Lower lobe of right lung (tissue), 2 donors: ENCODE results near the gene PNPLA2. TPM values are rescaled to one million over a fixed set of nuclear protein-coding genes. Genes with fewer than 3 reads are reported as not detected.

Experiments used
- ATAC-seq, 2 donors: fragments of 200-7000 bp; cut with Tn5 transposase; one replicate each; pipeline ENCODE4 v1.9.1; 2020 to 2022; ENCODE audit warnings: mild to moderate bottlenecking in 2 of 2, moderate library complexity in 2 of 2
- DNase-seq: peaks from one replicate; pipeline ENCODE4 v3.0.0-alpha.2; 2020
- H3K27ac ChIP-seq: fragments of 200-600 bp; one replicate; pipeline ENCODE4 v1.8.0; 2022
- H3K27me3 ChIP-seq: fragments of 200-600 bp; one replicate; pipeline ENCODE4 v1.8.0; 2022; ENCODE audit warnings: low read depth
- H3K36me3 ChIP-seq: fragments of 200-600 bp; one replicate; pipeline ENCODE4 v1.8.0; 2022; ENCODE audit warnings: mild to moderate bottlenecking
- H3K4me1 ChIP-seq: fragments of 200-600 bp; one replicate; pipeline ENCODE4 v1.8.0; 2022
- H3K4me3 ChIP-seq: fragments of 200-600 bp; one replicate; pipeline ENCODE4 v1.8.0; 2022; ENCODE audit warnings: mild to moderate bottlenecking
- H3K9me3 ChIP-seq: fragments of 200-600 bp; one replicate; pipeline ENCODE4 v1.8.0; 2022
- intact Hi-C: fragments of 100-400 bp; cut with DNase I; formaldehyde crosslinking; loops from one replicate; pipeline ENCODE4 v1.11.0; 2022
- total RNA-seq: library from RNA; stranded (reverse); fragmentation: NEBNext Ultra II Directional; extraction: Animal tissue kit (Norgen Biotek cat#: 25700); gene quantifications from one replicate; pipeline ENCODE4 v1.2.1, GENCODE V29; 2021
- TF ChIP-seq, protein P1 (sequence below): fragments of 200-600 bp; IDR thresholded peaks from one replicate; pipeline ENCODE4 v1.8.0; 2022; ENCODE audit warnings: antibody characterized with exemption, mild to moderate bottlenecking
- donor health status: DM: no; HTN: yes; CAD: no; lungs with severe emphysema.

The PNPLA2 gene
- total RNA-seq, 1 donor from 2014 or later: 137 TPM

DNA sequence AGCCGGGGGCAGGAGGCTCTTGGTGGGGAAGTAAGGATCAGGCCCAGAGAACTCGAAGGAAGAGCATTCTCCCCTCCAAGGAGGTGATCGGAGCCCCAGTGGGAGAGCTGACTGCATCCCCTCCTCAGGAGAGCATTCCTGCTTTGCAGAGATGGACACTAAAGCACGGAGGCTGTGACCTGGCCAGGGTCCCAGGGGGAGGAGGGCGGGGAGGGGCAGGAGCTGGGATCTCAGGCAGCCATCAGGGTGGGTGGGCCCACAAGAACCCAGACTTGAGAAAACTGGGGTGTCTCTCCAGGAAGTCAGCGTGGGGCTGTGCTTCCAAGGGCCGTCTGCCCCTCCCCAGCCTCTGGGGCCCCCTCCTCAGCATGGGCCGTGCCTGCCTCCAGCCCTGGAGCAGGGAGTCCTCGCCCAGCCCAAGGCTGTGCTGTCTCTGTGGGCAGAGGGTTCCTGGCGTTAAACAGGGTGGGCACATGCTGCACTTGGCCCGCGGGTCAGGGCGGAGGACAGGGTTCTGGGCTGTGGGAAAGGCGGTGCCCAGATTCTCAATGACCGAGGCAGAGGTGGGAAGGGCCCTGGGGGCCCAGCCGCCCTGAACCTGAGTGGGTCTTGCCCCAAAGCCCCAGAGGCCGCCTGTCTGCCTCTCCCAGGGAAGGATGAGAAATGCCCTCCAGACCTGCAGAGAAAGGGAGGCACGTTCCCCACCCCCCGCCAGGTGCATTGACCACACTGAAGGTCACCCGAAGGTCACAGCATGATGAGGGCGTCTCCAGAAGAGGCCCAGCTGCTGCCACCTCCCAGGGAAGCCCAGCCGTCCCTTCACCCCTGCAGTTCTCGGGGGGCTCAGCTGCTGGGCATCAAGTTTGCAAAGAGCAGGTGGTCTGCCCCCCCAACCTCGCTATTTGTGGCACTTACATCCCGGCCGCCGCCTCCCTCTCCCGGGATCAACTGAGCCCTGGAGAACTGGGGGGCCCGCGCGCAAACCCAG lies 29.5 kb upstream of the PNPLA2 start:
- TF ChIP-seq, protein P1, sequence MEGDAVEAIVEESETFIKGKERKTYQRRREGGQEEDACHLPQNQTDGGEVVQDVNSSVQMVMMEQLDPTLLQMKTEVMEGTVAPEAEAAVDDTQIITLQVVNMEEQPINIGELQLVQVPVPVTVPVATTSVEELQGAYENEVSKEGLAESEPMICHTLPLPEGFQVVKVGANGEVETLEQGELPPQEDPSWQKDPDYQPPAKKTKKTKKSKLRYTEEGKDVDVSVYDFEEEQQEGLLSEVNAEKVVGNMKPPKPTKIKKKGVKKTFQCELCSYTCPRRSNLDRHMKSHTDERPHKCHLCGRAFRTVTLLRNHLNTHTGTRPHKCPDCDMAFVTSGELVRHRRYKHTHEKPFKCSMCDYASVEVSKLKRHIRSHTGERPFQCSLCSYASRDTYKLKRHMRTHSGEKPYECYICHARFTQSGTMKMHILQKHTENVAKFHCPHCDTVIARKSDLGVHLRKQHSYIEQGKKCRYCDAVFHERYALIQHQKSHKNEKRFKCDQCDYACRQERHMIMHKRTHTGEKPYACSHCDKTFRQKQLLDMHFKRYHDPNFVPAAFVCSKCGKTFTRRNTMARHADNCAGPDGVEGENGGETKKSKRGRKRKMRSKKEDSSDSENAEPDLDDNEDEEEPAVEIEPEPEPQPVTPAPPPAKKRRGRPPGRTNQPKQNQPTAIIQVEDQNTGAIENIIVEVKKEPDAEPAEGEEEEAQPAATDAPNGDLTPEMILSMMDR: no peak
- H3K4me3 ChIP-seq: no peak overlapping the region
- no peak for DNase-seq
- H3K4me1 ChIP-seq: no peaks in the 10 kb centered on the region
- intact Hi-C loops: no loop called here
- no peak for ATAC-seq
- H3K36me3 ChIP-seq: peaks cover 20% of the 10 kb centered on the region
- peaks cover 18% of the 10 kb centered on the region for H3K27me3 ChIP-seq
- no peaks in the 10 kb centered on the region for H3K9me3 ChIP-seq
- H3K27ac ChIP-seq: no peak overlapping the region

DNA sequence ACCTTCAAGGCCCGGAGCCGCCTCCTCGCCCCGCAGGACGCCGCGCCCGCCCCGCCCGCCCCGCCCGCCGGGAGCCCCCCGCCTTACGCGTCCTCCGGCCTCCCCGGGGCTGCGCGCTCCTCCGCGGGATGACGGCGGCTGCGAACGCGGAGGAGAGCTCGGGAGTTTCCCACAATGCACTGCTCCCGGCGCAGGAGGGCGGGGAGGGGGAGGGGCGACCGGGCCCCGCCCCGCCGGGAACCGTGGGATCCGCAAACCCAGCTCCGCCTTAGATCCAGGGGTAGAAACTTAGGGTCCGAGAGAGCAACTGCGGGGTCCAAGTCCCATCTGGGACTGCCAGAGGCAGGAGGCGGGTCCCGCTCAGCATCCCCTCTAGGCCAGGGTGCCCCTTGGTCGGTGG lies 28.8 kb upstream of the PNPLA2 start, which contains the start of gene CEND1:
Gene CEND1 (minus strand): TSS at position 148 of the 400 bp plus-strand sequence. CDS start 1,514 bp downstream, outside the sequence.
- ATAC-seq (no peak), DNase-seq (no peak)
- Histone ChIP-seq H3K27ac (no peak within 1 kb of the TSS), H3K9me3 (no peaks in the 10 kb centered on the region), H3K36me3 (peaks cover 20% of the 10 kb centered on the region), H3K4me1 (peaks cover 6% of the 10 kb centered on the region), H3K27me3 (peaks cover 18% of the 10 kb centered on the region), H3K4me3 (no peak within 1 kb of the TSS)
- TF ChIP-seq, protein P1: no peak
- intact Hi-C loops: no loop called here

DNA sequence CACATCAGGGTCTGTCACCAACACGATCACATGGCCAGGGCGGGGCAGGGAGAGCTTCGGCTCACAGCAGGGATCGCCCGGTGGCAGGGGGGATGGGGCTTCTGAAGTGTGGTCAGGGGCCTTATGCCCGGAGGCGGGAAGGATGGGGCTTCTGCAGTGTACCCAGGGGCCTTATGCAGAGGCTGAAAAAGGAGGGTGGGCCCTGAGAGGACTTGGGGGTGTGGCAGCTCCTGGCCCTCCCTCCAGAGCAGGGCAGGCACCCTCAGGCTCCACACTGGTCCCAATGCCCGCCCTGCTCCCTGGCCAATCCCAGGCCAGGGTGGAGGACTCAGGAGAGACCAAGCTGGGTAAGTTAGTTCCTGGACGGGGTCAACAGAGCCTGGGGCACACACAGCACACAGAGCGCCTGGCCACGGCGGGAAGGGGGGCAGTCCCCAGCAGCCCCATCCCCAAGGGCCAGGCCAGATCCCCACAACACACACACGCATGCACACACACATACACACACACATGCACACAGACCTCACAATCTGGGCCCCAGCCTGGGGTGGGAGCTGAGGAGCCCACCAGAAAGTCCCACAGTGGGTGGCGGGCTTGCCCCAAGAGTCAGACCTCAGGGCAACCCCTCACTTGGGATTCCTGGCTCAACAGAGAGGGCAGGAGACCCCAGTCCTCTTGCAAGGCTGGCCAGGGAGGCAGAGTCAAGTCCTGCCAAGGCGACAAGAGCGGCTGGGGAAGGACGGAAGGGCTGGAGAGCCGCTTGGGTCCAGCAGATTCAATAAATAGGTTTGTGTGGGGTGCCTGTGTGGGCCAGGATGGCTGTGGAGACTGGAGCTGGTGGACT lies 27.8 kb upstream of the PNPLA2 start:
- no peak for ATAC-seq

DNA sequence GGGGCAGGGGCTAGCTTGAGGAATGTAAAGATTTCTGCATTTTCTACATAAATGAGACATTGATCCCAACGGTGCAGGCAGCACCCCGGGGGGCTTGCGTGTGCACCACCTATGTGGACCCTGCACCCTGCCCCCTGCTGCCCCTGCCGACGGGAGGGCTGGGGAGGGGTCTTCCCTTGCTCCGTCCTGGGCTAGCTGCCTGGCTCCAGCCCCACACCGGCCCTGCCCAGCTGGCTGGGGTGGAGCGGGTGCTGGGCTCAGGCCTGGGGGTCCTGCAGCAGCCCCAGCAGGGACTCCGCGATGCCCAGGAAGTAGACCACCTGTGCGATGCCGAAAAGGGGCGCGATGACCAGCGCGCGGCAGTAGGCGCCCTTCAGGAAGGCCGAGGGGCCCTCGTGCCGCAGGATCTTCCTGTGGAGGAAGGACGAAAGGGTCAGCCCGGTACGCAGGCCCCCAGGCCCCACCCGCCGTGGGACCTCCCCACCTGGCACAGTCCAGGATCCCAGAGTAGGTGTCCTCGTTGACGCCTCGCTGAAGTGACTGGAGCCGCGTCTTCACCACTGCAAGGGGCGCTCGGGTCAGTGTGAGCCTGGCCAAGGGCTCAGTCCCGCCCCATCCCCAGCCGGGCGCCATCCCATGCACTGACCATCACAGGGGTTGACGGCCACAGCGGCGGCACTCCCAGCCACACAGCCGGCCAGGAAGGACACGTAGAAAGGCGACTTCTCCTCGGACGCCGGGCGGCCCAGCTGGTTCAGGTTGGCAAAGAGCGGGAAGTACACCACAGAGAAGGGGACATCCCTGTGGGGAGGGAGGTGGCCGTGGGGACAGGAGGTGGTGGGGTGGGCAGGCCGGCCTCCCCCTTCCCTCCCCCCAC lies 26.8 kb upstream of the PNPLA2 start:
- peaks cover 18% of the 10 kb centered on the region for H3K27me3 ChIP-seq
- H3K4me3 ChIP-seq: no peak overlapping the region
- TF ChIP-seq, protein P1: no peak
- no peak overlapping the region for H3K27ac ChIP-seq
- intact Hi-C loops: no loop called here
- peaks cover 24% of the 10 kb centered on the region for H3K4me1 ChIP-seq
- DNase-seq (no peak), ATAC-seq (no peak)
- H3K9me3 ChIP-seq: no peaks in the 10 kb centered on the region
- peaks cover 20% of the 10 kb centered on the region for H3K36me3 ChIP-seq

More for the DNA sequence above, 27.8 kb upstream of the PNPLA2 start:
- Histone ChIP-seq H3K27me3 (peaks cover 18% of the 10 kb centered on the region), H3K4me3 (no peak overlapping the region), H3K27ac (no peak overlapping the region), H3K4me1 (peaks cover 16% of the 10 kb centered on the region), H3K36me3 (peaks cover 20% of the 10 kb centered on the region), H3K9me3 (no peaks in the 10 kb centered on the region)
- no peak for DNase-seq
- TF ChIP-seq, protein P1: no peak
- intact Hi-C loops: no loop called here

DNA sequence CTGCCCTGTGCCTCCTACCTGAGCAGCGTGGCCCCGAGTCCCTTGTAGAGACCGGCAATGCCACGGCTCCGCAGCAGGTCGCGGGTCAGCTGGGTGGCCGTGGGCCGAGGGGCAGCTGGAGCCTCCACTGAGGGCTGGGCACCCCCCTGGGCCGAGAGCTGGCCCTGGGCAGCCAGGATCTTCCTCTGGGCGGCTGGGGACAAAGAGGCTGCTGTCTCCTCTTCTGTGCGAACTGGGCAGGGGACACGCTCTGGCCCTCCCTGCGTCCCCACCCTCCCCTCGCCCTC lies 26.2 kb upstream of the PNPLA2 start:
- no peak overlapping the region for H3K27ac ChIP-seq
- H3K27me3 ChIP-seq: peaks cover 18% of the 10 kb centered on the region
- peaks cover 30% of the 10 kb centered on the region for H3K4me1 ChIP-seq
- H3K36me3 ChIP-seq: peaks cover 20% of the 10 kb centered on the region
- intact Hi-C loops: no loop called here
- H3K9me3 ChIP-seq: no peaks in the 10 kb centered on the region
- TF ChIP-seq, protein P1: no peak
- H3K4me3 ChIP-seq: no peak overlapping the region
- DNase-seq (no peak), ATAC-seq (no peak)
